GM21360 (cell line): Measurements from ENCODE around the gene LDLRAD3.

Experiments
- ATAC-seq: cut with Tn5 transposase; IDR thresholded peaks from one replicate; pipeline ENCODE4 v1.9.1; 2021; ENCODE audit warnings: mild to moderate bottlenecking, moderate library complexity; ENCODE audit not compliant: unreplicated experiment

The LDLRAD3 gene

DNA sequence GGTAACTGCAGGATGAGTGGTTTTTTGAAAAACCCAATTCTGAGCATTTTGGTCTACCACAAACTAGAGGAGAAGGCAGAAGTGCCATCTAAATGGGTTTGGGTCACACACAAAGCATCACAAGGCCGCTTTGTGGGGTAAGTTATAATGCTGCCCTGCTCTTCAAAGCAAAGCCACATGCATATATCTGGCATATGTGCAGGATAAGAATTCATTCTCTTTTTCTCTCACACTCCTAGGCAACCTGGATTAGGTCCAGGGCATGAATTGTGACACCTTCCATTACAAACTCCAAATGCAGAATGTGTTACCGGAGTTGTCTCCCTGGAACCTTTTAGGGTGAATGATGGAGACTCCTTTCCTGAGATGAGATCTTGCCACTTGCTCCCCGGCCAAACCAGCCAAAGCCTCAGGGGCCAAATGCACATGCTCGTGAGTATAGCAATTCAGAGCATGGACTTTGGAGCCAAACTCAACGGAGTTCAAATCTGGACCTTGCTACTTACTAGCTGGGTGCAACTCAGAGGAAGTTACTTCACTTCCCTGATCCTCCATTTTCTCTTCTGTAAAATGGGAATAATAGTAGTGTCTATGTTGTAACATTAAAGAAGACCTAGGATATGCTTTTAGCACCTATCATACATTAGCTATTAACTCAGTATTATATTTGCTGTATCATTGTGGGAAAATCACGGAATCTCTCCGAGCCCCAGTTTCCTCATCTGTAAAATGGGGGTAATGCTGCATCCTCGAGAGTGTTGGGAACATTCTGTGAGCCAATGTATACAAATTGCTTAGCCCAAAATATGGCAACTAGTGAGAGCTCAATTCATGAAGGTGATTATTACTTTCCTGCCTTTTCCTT lies 248.8 kb downstream of the LDLRAD3 start:
- ATAC-seq: no peak

DNA sequence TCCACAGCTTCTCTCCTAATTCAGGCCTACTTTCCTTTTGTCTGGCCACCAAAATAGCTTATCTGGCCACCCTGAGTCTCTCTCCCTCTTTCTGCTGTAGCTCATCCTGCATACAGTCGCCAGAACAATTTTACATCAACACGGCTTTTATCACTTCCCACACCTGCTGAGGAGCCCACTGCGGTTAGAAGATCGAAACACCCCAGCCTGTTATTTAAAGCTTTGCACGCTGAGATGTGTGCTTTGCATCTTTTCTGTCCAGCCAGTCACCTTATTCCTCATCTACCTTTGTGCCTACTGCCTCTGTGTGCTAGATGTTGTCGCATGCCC lies 249.4 kb downstream of the LDLRAD3 start:
- no peak for ATAC-seq

DNA sequence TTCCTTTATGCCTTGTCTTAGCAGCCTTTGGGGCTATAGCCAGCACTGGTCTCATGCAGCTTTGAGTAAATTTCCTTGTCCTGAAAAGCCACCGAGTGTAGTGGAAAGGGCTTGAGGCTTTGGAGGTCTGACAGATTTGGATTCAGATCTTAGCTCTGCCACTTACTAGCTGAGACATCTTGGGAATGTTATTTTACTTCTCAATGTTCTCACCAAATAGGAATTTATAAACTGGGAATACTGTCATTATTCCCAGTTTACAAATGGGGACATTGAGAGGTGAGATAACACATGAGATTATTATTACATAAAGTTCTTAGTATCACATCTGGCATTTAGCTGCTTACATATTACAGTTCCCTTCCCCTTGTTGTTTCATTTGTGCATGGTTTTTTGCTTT lies 249.9 kb downstream of the LDLRAD3 start:
- no peak for ATAC-seq

DNA sequence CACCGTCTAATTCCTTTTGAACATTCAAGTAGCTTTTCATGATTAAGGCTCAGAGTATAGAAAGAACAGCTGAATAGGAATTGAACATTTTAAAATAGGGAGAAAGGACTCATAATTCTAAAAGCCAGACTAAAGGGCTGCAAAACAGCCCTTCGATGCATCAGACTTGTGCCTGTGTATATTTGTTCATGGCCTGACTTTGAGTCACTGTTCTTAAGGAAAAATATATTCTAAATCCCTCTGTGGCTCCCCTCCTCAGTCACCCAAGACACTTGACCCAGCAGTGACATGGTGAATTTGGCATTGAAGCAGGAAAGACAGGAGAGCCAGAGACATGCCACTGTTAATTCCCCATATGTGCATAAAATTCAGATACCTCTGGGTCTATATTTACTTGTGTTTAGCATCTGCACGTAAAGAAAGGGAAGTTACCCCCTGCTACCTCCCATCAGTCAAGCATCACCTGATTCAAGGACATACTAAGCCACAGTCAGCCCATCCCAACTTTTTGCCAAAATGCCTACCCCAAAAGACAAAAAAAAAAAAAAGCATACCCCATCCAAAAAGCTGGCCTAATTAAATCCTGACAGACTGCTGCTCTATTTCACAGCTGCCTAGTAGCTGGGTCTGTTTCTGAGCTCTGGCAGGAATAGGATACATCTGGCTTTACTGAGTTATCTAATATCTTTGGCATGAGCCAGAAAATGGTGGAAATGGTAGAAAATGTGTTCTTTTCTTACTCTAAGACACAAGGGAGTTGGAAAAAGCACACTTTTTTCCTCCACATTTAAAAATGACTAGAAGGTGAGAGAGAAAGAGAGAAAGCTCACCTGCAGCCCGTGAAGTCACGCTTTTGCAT lies 251.9 kb downstream of the LDLRAD3 start:
- no peak for ATAC-seq

DNA sequence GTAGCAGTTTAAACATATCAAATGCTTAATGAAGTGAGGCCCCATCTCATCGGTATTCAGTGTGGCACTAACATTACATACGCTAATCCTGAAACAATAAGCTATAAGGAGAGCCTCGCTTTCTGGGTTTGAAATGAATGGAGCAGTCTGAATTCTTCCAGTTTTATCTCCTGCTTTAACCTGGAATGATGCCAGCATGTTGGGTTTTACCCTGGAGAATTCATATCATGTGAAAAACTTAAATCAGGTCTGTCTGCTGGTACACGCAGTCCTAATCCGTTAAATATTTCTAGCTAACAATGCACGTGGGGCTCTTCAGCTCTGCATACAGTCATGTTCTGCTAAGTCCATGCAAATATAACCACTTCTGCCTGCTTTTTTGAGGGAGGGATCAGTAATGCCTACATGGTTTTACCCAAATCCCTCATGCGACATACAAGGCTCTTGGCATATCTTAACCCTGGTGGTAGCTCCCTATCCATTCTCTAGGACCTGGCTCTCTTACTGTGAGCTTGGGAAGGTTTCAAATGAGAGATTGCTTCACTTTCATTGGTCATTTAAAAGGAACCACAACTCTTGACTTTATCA lies 252.6 kb downstream of the LDLRAD3 start:
- no peak for ATAC-seq

DNA sequence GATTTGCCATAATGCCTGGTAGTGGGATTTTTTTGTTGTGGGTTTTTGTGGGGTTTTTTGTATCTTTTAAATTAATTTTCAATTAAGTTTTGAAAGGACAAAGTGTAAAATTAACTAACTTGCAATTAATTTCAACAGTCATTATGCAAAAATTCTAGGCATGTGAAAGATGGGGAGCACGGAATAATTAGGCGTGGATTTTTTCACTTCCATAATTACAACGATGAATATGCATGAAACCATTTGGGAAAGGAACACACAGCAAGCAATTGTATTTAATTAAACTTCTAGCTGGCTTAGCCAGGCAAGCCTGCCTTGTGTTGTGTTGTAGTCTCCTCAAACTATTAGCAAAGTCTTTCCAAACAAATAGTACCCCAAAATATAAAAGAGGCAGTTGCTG lies 257.5 kb downstream of the LDLRAD3 start:
- no peak for ATAC-seq

DNA sequence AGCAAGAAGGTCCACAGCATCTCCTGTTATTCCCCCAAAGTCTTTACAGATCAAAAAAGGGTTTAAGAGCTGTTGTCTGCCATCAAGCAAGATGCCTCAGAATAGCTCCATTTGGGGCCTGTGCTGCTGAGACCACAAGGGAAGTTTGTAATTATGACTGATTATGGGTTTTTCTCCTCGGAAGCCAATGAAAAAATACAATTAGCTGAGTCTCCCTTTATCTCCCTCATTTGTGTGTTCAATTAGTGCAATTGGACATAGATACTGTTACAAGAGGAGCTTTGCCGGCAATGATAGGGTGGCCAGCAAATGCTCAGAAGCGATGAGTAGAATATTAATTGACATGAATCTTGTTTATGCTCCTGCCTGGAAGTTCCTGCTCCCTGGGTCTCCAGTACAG lies 261.7 kb downstream of the LDLRAD3 start:
- ATAC-seq: no peak

DNA sequence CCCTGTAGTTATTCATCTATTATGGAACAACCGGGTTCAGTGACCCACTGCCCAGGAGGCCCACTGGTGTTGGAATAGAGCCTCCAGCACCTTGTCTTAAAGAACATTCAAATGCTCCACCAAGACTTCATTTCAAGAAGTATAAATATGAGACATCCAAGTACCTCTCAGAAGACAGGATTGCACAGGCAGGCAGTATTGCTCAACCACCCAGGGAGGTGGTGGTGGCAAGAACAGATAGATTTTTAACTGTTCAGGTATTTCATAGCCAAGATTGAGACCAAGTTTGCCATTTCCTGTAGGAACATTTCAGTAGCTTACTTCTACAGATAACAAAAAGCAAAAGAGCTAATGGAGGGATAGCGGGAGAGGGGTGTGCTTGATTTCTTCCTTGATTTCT lies 266.7 kb downstream of the LDLRAD3 start:
- ATAC-seq: no peak

DNA sequence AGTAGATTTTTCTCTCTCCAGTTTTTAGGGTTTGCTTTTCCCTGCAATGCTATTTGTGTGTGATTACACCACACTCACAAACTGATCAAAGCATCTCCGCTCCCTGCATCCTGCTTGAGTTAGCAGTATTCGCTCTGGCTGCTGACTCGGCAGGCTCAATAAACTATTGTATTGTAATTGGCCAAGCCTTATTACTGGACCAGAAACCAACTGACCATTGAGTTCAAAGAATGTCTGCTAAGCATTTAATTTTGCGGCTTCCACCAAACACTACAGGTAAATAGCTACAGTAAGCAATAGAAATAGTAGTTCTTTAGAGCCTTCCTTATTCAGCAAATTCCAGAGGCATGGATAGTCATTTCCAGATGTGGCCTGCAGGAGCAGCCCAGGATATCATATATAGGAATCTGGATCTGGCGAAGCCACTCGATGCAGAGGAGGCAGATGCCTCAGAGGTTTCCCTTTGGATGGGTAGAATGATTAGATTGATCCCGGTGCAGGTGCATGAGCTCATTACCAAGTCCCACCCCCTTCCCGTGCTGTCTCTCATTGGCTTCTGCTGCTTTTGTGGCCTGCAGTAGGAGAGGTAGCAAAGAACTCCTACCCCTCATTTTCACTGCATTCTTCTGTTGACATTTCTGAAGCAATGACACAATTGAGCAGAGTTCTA lies 268.0 kb downstream of the LDLRAD3 start:
- ATAC-seq: no peak

DNA sequence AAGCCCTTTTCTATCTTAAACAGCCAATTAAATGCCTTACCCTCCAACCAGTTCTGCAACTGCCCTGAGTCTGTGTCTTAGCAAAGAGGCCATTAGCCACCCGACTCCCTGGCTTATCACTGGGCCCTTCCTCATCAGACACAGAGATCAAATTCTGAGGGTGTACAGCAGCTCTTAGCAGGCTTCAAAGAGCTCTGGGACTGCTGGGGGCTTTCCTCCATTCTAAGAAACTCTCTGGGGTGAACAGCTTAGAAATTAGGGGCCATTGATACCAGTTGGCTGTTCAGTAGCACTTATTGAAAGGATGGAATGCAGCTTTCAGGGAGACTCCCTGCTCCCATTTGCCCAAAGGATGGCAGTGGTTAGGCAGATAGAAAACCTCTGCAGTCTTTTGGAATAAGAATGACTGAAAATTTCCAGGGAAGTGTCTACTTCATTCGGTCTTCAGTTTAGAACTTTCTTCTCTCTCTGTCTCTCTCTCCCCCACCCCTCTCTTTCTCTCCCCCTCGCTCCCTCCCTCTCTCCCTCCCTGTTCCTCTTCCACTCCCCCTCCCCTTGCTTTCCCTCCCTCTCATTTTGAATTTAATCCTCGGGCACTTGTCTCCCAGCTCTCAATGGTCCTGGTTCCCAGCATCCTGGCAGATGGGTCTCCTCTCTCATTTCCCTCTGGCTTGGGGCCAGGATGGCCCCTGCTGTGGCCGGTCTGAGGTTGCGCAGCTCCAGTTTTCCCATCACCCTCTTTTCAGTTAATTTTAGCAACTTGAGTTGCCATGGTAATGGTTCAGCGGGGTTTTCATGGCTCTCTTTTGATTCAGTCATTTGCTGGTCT lies 268.9 kb downstream of the LDLRAD3 start:
- no peak for ATAC-seq

DNA sequence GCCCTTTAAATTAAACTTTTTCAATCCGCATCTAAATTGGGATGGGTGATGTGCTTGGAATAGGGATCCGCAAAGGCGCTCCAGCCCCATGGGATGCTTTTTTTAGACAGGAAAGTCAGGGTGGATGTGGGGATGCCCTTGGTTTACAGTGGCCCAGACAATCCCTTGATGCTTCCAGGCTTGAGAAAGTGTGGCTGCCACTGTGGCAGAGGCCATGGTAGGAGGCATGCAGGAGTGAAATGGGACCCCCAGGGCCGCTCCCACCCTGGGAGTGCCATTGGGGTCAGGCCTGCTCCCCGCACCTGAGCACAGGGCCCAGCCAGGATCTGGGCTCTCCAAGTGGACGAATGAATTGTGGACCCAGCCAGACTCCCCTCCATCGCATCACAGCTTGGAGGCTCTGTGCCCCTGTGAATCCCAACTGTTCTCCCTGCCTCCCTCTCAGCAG lies 269.6 kb downstream of the LDLRAD3 start:
- no peak for ATAC-seq

DNA sequence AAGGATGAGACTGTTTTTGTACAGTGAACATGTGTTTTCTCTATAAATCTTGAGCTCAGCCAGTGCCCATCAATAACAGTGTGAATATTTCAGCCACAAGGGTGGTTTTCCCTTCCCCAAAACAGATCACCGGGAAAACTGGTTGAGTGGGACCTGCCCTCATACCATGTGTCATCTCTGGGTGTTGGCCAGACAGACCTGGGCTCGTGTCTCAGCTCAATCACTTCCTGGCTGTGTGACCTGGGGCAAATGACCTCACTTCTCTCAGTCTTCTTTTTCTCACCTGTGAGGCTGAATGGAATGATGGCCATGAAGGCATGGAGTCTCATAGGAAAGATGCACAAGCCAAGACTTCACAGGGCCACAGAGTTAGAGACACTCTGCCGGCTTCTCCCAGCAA lies 270.6 kb downstream of the LDLRAD3 start:
- ATAC-seq: no peak

DNA sequence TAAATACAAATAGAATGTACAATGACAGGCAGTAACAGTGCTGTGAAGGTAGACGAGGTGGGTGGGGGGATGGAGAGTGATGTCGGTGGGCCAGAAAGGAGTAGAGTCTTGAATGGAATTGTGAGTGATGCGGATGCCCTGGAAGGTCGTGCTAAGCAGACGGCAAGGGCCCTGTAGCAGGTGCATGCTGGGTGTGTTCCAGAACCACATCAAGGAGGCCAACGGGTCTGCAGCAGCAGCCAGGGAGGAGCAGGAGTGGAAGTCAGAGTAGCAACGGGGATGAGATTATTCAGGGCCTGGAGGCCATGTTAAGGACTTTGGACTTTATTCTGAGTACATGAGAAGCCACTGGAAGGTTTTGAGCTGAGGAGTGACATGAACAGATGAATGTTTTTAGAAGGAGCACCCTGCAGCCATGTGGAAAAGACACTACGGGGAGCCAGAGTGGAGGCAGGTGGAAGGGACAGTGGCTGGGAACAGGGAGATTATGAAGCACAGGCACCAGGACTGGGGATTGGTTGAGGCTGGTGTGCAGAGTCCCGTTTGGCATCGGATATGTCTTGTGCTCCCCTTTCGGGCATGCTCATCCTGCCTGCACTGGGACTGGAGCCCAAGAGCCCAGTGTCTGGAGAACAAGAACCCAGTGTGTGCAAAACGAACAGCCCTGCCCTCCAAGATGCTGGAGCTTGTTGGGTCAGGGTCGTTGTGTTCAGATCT lies 271.3 kb downstream of the LDLRAD3 start:
- ATAC-seq: no peak

DNA sequence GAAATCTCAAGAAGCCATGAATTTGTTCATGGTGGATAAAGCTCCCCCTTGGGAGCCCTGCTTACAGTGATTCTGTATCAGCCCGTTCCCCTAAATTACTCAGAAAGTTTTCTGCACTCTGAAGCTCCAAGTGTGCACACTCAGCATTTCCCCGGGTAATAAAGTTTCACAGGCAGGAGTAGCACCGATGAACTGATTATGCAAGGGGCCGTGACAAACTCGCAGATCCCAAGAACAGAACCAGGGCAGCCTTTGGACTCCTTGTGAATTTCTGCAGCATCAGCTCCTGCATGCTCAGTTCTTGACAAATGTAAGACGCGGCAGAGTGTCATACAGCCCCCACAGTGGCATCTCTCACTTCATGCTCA lies 271.8 kb downstream of the LDLRAD3 start:
- ATAC-seq: no peak

DNA sequence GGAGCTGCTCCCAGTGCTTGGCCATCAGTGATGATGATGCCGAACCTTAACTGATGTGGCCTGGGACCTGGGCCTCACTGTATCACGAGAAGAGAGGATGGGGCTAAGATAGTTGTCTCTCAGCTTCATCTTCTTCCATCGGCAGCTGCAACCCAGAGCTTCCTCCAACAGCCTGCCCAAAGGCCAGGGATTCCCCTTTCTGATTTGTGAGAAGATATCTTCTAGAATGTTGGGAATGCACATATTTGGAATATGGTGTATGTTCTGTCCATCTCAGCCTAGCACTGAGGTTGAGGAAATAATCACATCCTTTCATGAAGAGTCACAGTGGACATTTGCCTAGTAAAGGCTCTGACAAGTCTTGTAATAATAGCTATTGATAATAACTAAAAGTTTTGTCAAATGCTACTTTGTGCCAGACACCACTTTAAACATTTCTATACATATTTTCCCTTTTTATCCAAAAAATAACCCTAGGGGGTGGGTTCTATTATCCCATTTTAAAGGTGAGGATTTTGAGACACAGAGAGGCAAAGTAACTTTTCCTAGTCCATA lies 272.3 kb downstream of the LDLRAD3 start:
- ATAC-seq: no peak

DNA sequence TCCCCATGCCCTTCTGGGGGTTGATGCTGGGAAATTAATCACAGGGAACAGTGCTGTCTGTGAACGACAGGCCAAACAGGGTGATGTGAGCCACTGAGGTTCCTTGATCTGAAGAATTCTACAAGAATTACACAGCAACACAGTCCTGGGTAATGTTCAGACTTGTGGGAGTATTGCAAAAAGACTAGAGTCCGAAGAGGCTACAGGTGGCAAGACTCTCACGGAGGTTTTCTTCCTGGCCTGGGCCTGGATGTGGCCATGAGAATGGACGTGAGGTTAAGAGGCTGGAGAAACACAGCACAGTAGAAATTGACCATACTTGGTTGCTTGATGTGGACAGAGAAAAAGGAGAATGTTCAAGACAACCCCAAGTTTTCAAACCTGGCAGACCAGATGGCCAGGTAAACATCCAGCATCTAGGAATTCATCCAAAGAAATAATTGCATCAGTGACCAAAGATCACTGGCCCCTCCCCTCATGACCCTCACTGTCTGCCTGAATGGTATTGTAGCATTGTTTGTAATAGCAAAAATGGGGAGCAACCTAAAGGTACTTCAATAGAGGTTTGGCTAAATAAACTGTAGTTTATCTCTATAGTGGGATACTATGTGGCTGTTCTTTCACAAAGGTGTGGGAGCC lies 274.5 kb downstream of the LDLRAD3 start:
- ATAC-seq: no peak

DNA sequence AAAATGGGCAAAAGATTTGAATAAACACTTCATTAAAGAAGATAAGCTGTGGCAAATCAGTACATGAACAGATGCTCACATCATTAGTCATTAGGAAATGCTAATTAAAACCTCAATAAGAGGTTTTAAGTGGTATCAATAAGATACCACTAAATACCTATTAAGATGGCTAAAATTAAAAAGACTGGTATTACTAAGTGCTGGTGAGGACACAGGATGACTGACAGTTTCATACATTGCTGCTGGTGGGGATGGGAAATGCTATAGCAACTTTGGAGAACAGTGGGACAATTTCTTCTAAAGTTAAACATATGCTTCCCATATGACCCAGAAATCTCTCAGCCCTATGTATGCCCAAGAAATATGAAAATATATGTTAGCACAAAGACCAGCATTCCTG lies 276.1 kb downstream of the LDLRAD3 start:
- no peak for ATAC-seq

DNA sequence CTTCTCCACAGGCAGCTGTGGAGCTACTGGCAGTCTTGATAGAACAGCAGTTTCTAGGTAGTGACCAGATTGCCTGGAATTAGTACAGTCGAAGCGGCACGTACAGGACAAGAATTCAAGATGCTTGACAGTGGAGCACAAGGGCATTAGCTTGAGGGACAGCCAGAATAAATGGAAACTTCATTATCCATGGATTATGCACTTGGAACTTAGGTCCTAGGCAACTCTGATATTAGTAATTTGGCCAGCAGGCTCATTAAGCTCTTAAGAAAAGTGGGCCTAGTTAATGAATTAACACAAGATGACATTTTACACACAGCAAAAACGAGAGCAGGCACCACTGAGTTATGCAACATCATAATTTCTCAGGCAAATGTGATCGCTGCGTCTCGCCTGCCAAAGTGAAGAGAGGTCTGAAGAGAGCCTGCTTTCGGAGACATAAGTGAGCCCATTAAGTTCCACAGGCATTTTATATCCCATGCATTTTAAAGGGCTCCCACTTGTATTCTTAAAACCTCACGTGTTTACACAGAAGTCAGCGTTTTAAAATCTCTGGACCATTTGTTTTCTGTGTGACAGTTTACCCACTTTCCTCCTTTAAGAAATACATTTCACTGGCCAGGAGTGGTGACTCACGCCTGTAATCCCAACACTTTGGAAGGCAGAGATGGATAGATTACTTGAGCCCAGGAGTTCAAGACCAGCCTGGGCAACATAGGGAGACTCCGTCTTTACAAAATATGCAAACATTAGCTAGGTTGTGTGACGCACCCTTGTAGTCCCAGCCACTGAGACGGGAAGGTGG lies 279.2 kb downstream of the LDLRAD3 start:
- ATAC-seq: no peak
